PC-9 (cell line): ENCODE results near the gene CD99.

Experiments used
- EZH2 ChIP-seq: fragments of 200-600 bp; sonication (generic); IDR thresholded peaks from 2 replicates; pipeline ENCODE4 v1.8.0; 2017; ENCODE audit warnings: antibody characterized with exemption, low read depth
- TF ChIP-seq, protein P1 (sequence below): fragments of 200-600 bp; sonication (generic); conservative IDR thresholded peaks from 2 replicates; pipeline ENCODE4 v1.6.1; 2017; ENCODE audit warnings: mixed run types, antibody characterized with exemption, mild to moderate bottlenecking, moderate library complexity

- TF ChIP-seq, protein P1, sequence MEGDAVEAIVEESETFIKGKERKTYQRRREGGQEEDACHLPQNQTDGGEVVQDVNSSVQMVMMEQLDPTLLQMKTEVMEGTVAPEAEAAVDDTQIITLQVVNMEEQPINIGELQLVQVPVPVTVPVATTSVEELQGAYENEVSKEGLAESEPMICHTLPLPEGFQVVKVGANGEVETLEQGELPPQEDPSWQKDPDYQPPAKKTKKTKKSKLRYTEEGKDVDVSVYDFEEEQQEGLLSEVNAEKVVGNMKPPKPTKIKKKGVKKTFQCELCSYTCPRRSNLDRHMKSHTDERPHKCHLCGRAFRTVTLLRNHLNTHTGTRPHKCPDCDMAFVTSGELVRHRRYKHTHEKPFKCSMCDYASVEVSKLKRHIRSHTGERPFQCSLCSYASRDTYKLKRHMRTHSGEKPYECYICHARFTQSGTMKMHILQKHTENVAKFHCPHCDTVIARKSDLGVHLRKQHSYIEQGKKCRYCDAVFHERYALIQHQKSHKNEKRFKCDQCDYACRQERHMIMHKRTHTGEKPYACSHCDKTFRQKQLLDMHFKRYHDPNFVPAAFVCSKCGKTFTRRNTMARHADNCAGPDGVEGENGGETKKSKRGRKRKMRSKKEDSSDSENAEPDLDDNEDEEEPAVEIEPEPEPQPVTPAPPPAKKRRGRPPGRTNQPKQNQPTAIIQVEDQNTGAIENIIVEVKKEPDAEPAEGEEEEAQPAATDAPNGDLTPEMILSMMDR = no peak
- TF ChIP-seq EZH2 = no peak
These were observed 41.0 kb downstream of the CD99 start for GRCh38 chrX:2732076-2732475.
